Measurements from ENCODE around the gene NOSTRIN. TPM values are rescaled to one million over a fixed set of nuclear protein-coding genes. Genes with fewer than 3 reads are reported as not detected.

NOSTRIN gene
- total RNA-seq, 2 experiments from 2014 or later = not detected

- TF ChIP-seq CTCF (conservative IDR thresholded peaks at IDR 0.05; ENCODE audit: low read length) = no peak
- TF ChIP-seq EZH2phosphoT487 (IDR thresholded peaks at IDR 0.05; ENCODE audit: borderline replicate concordance, low read depth, low read length) = no peak
- Histone ChIP-seq H3K4me1 (ENCODE audit: insufficient read depth, low read length, poor library complexity, severe bottlenecking) (no peaks in the 10 kb centered on the region), H3K9me3 (ENCODE audit: low read length) (no peaks in the 10 kb centered on the region), H4K20me1 (ENCODE audit: insufficient read depth, low read length) (no peaks in the 10 kb centered on the region), H3K79me2 (ENCODE audit: insufficient read depth, low read depth, low read length) (no peaks in the 10 kb centered on the region), H3K4me3 (ENCODE audit: low read depth, low read length, poor library complexity, severe bottlenecking) (no peak overlapping the region), H3K4me2 (ENCODE audit: low read length) (no peak overlapping the region), H3K27ac (ENCODE audit: low read depth, low read length, poor library complexity, severe bottlenecking) (no peak overlapping the region), H3K9me2 (ENCODE audit: insufficient read depth, low read length) (no peaks in the 10 kb centered on the region), H3K36me3 (ENCODE audit: insufficient read depth, low read length) (no peaks in the 10 kb centered on the region), H2AFZ (ENCODE audit: low read length) (no peak overlapping the region; the same call in 1 of the 2 replicates)
- no peak for DNase-seq (ENCODE audit: low spot score)
- POLR2A ChIA-PET = interaction anchor here (0.6 to 0.7 kb wide), 2 partner anchors 89 to 389 kb away, joined by 3 read pairs; no protein-coding TSS in a partner anchor
- BruUV-seq (replicated peaks) = no TSS peak
- CTCF ChIA-PET (ENCODE audit: unreplicated experiment) = no interaction called here
- intact Hi-C loops (cut with micrococcal nuclease; ENCODE audit: unreplicated experiment) = no loop called here
These were observed 45.2 kb upstream of the NOSTRIN start for GRCh38 chr2:168757223-168757622.

- DNase-seq (ENCODE audit: low spot score) = peak; percentile 60
- Histone ChIP-seq H3K36me3 (ENCODE audit: insufficient read depth, low read length) (no peaks in the 10 kb centered on the region), H3K9me3 (ENCODE audit: low read length) (no peaks in the 10 kb centered on the region), H3K27ac (ENCODE audit: low read depth, low read length, poor library complexity, severe bottlenecking) (no peak overlapping the region), H4K20me1 (ENCODE audit: insufficient read depth, low read length) (no peaks in the 10 kb centered on the region), H3K79me2 (ENCODE audit: insufficient read depth, low read depth, low read length) (no peaks in the 10 kb centered on the region), H3K4me3 (ENCODE audit: low read depth, low read length, poor library complexity, severe bottlenecking) (no peak overlapping the region), H3K9me2 (ENCODE audit: insufficient read depth, low read length) (no peaks in the 10 kb centered on the region), H3K4me2 (ENCODE audit: low read length) (no peak overlapping the region), H2AFZ (ENCODE audit: low read length) (no peak overlapping the region), H3K4me1 (ENCODE audit: insufficient read depth, low read length, poor library complexity, severe bottlenecking) (no peaks in the 10 kb centered on the region)
- BruUV-seq (replicated peaks) = no TSS peak
- POLR2A ChIA-PET = interaction anchor here (0.6 kb wide), 2 partner anchors 114 to 125 kb away, joined by 3 read pairs; no protein-coding TSS in a partner anchor
- TF ChIP-seq EZH2phosphoT487 (IDR thresholded peaks at IDR 0.05; ENCODE audit: borderline replicate concordance, low read depth, low read length) = no peak
- peak; percentile 80 for TF ChIP-seq CTCF (conservative IDR thresholded peaks at IDR 0.05; ENCODE audit: low read length)
- CTCF ChIA-PET (ENCODE audit: unreplicated experiment) = no interaction called here
- intact Hi-C loops (cut with micrococcal nuclease; ENCODE audit: unreplicated experiment) = loop anchor here (2.0 kb wide), 1 partner anchor 412 kb away; no protein-coding TSS in a partner anchor
These were observed 43.2 kb upstream of the NOSTRIN start for GRCh38 chr2:168758970-168759820.

GRCh38 chr2:168765401-168765800 is 37.0 kb upstream of the NOSTRIN start:
- intact Hi-C loops (cut with micrococcal nuclease; ENCODE audit: unreplicated experiment) = no loop called here
- H3K27ac ChIP-seq (ENCODE audit: low read depth, low read length, poor library complexity, severe bottlenecking) = no peak overlapping the region
- no peaks in the 10 kb centered on the region for H4K20me1 ChIP-seq (ENCODE audit: insufficient read depth, low read length)
- no peak for DNase-seq (ENCODE audit: low spot score)
- H2AFZ ChIP-seq (ENCODE audit: low read length) = no peak overlapping the region
- TF ChIP-seq EZH2phosphoT487 (IDR thresholded peaks at IDR 0.05; ENCODE audit: borderline replicate concordance, low read depth, low read length) (no peak), CTCF (conservative IDR thresholded peaks at IDR 0.05; ENCODE audit: low read length) (no peak)
- H3K4me1 ChIP-seq (ENCODE audit: insufficient read depth, low read length, poor library complexity, severe bottlenecking) = no peaks in the 10 kb centered on the region
- H3K36me3 ChIP-seq (ENCODE audit: insufficient read depth, low read length) = no peaks in the 10 kb centered on the region
- no peak overlapping the region for H3K4me2 ChIP-seq (ENCODE audit: low read length)
- H3K9me3 ChIP-seq (ENCODE audit: low read length) = no peaks in the 10 kb centered on the region
- ChIA-PET POLR2A (no interaction called here), CTCF (ENCODE audit: unreplicated experiment) (no interaction called here)
- no peaks in the 10 kb centered on the region for H3K9me2 ChIP-seq (ENCODE audit: insufficient read depth, low read length)
- BruUV-seq (replicated peaks) = no TSS peak
- no peak overlapping the region for H3K4me3 ChIP-seq (ENCODE audit: low read depth, low read length, poor library complexity, severe bottlenecking)
- no peaks in the 10 kb centered on the region for H3K79me2 ChIP-seq (ENCODE audit: insufficient read depth, low read depth, low read length)

All from OCI-LY7 (cell line).